GM21786 (cell line): Measurements from ENCODE around the gene SIM1.
A peak's percentile ranks its signal among the peaks of the same experiment; 100 is the strongest.
"Not testable (repeated sequence)": the region's sequence is repeated elsewhere in the genome, so short reads cannot be mapped to it uniquely, and the experiment has no call there.

Experiments
- ATAC-seq: cut with Tn5 transposase; IDR thresholded peaks from one replicate; pipeline ENCODE4 v1.9.1; 2021; ENCODE audit not compliant: unreplicated experiment

SIM1 gene

GRCh38 chr6:100354736-100355641, 109.7 kb downstream of the SIM1 start:
- ATAC-seq, result not testable (repeated sequence)

DNA sequence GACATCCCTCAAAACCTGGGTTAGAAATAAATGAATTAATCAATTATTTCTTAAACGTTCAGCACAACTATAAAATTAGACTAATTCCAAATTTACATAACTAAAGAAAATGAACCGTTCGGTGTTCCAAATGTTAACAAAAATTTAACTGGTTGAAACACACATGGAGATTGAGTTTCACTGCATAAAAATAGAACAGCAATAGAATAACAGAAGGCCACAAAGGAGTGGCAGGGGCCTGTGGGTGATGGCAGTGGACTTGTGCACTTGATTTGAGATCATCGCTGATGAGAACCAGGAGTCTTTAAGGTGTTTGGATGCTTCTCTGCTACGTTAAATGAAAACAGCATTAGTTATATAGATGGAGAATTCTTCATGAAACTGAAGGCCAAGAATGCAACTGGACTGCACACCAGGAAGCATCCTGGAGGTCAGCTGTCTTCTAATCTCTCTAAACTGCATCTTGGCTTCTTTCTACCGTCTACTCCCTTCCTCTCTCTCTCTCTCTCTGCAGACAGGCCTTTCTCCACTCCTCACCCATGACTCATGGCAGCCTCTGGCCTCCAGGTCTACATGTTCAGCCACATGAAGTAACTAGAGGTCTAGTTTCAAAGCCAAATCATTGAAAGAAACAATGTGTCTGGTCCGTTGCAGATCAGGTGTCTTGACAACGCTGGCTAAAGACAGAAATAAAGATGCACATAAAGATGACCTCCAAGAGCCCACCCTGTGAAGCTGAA, 111.3 kb downstream of the SIM1 start:
- no peak for ATAC-seq

GRCh38 chr6:100350139-100350538, 114.6 kb downstream of the SIM1 start:
- no peak for ATAC-seq

DNA sequence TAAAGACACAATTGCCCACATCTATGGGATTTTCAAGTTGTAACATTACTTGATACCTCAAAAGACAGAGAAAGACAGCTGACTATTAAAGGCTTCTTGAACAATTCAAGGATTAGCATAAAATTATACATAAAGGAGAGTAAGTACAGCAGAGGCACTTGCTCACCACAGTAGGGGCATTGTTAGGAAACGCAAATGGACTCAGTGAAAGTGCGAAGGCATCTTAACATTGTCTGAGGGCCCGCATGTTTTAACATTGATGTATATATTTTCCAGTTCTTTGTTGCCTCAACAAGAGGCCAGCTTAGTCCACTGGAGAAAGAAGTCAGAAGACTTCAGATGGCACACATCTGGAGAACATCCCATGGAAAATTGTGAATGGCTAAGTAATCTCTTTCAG, 115.4 kb downstream of the SIM1 start:
- ATAC-seq, result no peak

GRCh38 chr6:100347901-100348550, 116.7 kb downstream of the SIM1 start:
- ATAC-seq, result peak; percentile 80

GRCh38 chr6:100346828-100347227, 117.9 kb downstream of the SIM1 start:
- peak; percentile 65 for ATAC-seq

GRCh38 chr6:100346203-100346602, 118.5 kb downstream of the SIM1 start:
- no peak for ATAC-seq

DNA sequence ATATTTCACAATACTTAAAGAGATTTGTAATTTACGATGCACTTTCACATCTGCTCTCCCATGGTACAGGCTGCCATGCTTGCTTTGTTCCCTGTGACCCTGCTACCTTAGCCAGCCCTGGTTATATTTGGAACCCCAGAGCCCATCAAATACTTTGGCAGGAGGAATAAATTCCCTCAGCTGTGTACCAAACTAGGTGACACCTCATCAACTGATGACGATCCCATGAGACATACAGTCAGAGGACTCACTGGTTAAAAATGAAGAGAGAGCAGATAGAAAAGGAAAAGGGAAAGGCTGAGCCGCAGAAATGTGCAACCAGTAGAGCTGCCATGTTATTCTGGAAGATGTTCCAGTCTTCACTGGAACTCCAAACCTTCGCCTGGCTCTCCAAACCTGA, 120.0 kb downstream of the SIM1 start:
- no peak for ATAC-seq

GRCh38 chr6:100344321-100344720, 120.4 kb downstream of the SIM1 start:
- ATAC-seq, result no peak

DNA sequence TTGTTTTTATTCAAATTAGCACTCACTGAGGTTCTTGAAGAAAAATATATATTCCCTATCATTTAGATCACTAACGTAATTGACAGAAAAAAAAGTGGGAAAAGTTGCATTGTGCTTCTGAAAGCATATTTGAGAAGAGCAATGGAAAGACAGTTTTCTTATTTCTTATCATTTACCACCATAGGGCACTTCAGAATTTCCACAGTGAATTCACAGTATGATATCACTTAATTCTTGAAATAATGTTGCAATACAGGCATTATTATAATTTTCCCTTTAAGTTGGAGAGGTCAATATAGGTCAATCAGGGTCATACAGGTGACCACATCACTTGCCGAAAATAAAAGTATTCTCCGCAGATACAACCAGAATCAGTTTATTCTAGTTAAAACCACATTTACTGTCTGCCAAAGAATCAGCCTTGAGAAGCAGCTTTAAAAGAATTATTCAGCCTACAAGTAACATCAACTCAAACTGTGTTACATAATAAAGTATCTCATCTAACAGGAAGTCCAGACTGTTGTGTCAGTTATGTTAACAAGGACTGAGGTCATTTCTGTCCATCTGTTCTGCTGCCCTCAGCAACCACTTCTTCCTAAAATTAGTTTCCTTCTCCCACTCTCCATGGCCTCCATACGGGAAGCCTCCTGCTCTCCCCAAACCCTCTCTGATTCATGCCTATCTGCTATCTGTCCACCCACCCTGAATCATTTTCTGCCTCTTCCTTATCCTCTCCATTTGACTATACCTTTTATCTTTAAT, 121.2 kb downstream of the SIM1 start:
- ATAC-seq, result no peak

DNA sequence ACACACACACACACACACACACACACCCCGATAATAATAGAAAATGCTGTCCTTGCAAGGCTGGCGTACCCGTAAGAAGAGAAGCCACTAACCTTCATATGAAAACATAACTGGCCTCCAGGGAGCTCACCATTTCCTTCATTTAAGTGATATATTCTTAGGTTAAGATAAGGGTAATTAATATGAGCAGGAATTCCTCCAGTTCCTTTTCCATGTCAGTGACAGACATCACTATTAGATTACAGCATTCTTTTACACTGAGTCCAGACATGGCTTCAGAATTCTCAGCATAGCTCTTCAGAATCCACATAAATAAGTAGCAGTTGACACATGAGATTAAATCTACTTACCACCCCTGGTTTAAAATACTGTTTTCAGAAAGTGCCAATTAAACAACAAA, 121.9 kb downstream of the SIM1 start:
- ATAC-seq, result no peak

DNA sequence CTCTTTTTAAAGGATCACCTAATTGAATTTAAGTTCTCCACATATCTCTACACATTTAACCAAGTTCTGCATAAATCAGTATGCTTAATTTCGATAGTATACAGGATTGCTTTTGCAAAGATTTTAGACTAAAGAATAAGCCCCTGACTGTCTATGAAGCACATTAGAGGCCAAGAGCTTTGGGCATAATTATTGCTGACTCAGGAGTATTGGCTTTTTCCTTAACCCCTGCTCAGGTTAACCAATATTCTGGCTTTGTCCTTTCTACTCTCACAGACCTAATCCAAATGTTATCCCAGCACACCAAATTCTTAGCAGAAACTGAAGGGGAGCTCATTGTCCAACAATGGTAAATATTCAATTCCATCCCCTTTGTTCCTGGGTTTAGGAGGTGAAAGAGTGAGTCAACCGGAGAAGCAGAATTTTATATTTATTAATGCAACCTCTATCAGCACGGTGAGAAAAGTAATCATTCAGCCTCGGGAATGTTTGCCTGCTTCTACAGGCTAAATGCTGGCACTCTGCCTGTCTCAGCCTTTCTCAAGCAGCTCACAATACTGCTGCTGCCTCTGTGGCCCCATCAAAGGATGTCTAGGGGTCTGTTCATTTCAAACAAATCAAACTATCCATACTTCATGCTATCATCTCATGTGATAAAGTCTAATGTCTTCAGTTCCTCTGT, 125.0 kb downstream of the SIM1 start:
- no peak for ATAC-seq

- ATAC-seq, result no peak
These were observed 126.6 kb downstream of the SIM1 start for GRCh38 chr6:100338090-100338489.

- ATAC-seq, result no peak
These were observed 127.8 kb downstream of the SIM1 start for GRCh38 chr6:100336876-100337275.

GRCh38 chr6:100335991-100336390, 128.7 kb downstream of the SIM1 start:
- ATAC-seq, result no peak
